Type B pancreatic cell (in vitro differentiated cells): ENCODE results near the gene CPOX. TPM values are rescaled to one million over a fixed set of nuclear protein-coding genes. Genes with fewer than 3 reads are reported as not detected.

Experiments used
- DNase-seq: peaks from one replicate; pipeline ENCODE4 v3.0.0; 2021; ENCODE audit warnings: mixed read lengths; ENCODE audit not compliant: unreplicated experiment; ENCODE audit errors: extremely low spot score
- H3K27ac Mint-ChIP-seq: 2 replicates; pipeline ENCODE4 v1.8.0; 2021; ENCODE audit warnings: mild to moderate bottlenecking, mixed read lengths
- H3K27me3 Mint-ChIP-seq: 2 replicates; pipeline ENCODE4 v1.8.0; 2021; ENCODE audit warnings: mixed read lengths
- H3K36me3 Mint-ChIP-seq: 2 replicates; pipeline ENCODE4 v1.8.0; 2021; ENCODE audit warnings: mixed read lengths
- H3K4me1 Mint-ChIP-seq: one replicate; pipeline ENCODE4 v1.8.0; 2021; ENCODE audit warnings: mixed read lengths; ENCODE audit not compliant: unreplicated experiment
- H3K4me3 Mint-ChIP-seq: 2 replicates; pipeline ENCODE4 v1.8.0; 2021; ENCODE audit warnings: mild to moderate bottlenecking, mixed read lengths
- H3K9me3 Mint-ChIP-seq: 2 replicates; pipeline ENCODE4 v1.8.0; 2021; ENCODE audit warnings: mixed read lengths
- CTCF ChIP-seq: fragments of 200-600 bp; sonication (generic); conservative IDR thresholded peaks from 2 replicates; pipeline ENCODE4 v1.5.0; 2021; ENCODE audit warnings: antibody characterized with exemption, mild to moderate bottlenecking
- total RNA-seq: library from RNA; stranded (reverse); gene quantifications from 2 replicates; pipeline ENCODE4 v1.2.1, GENCODE V29; 2021; ENCODE audit warnings: low replicate concordance

CPOX gene
- total RNA-seq, 1 donor from 2014 or later: 24.6 TPM

- Mint-ChIP-seq H3K4me3 (no peak overlapping the region), H3K27me3 (peaks cover 8% of the 10 kb centered on the region), H3K36me3 (no peaks in the 10 kb centered on the region), H3K27ac (no peak overlapping the region), H3K9me3 (no peaks in the 10 kb centered on the region), H3K4me1 (no peaks in the 10 kb centered on the region)
- no peak for TF ChIP-seq CTCF
- no peak for DNase-seq
Measured at GRCh38 chr3:98550833-98551232, 42.6 kb downstream of the CPOX start.

DNA sequence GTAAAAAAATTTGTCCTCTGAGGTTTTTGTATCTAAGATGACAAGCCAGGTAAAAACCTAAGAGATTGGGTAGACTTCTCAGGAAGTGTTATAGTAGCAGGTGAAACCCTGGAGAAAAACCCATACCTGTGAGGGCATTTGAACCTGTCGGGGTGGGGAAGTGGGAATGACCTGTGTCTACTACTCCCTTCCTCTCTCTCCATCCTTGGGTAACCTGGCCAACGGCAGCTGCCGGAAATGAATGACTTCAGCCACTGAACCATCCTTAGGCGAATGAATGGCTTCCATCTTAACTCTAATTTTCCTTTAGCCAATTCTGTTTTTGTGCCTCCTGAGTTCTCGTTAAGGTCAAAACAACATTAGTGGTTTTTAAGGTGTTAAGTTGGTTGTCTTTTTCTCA, 44.9 kb downstream of the CPOX start:
- no peak overlapping the region for H3K4me3 Mint-ChIP-seq
- no peak for TF ChIP-seq CTCF

DNA sequence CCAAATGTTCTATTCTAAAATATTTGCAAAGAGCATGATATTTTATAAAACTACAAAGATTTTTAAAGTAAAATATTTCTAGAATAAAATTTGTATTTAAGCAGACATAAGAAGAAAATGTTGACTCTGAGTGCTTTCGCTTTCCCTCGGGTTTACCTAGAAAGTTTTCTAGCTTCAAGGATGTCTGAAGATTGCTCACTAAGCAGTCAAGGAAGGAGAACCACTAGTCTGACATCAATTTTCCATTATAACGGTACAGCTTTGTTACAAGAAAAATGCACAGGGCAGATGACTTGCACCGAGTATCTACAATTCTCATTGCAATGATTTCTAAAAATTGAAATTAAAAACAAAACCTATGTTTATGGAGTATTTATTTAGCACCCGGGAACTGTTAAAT, 47.5 kb downstream of the CPOX start:
- no peak for TF ChIP-seq CTCF
- peaks cover 3% of the 10 kb centered on the region for H3K27me3 Mint-ChIP-seq
- H3K9me3 Mint-ChIP-seq: no peaks in the 10 kb centered on the region
- H3K4me3 Mint-ChIP-seq: no peak overlapping the region
- DNase-seq: no peak
- H3K36me3 Mint-ChIP-seq: no peaks in the 10 kb centered on the region
- no peak overlapping the region for H3K27ac Mint-ChIP-seq
- no peaks in the 10 kb centered on the region for H3K4me1 Mint-ChIP-seq

More for the DNA sequence above, 44.9 kb downstream of the CPOX start:
- Mint-ChIP-seq H3K4me1 (no peaks in the 10 kb centered on the region), H3K27me3 (peaks cover 8% of the 10 kb centered on the region), H3K27ac (no peak overlapping the region), H3K9me3 (no peaks in the 10 kb centered on the region), H3K36me3 (no peaks in the 10 kb centered on the region)
- no peak for DNase-seq

DNA sequence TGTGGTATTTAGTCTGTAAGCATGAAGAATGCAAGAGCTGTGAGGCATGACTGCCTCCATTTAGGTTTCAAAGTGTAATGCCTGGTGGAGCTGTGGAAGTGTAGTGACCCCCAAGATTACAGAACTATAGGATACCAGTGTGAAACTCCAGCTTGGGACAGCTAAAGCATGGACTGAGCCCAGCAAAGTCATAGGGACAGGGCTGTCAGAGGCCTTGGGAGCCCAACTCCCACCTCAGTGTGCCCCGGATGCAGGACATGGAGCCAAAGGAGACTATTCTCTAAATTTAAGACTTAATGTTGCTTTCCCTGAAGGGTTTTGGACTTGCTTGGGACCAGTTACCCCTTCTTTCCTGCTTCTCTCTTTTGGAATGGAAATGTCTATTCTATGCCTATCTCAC, 50.8 kb downstream of the CPOX start:
- Mint-ChIP-seq H3K36me3 (no peaks in the 10 kb centered on the region), H3K9me3 (no peaks in the 10 kb centered on the region), H3K27ac (no peak overlapping the region), H3K4me1 (no peaks in the 10 kb centered on the region), H3K27me3 (no peaks in the 10 kb centered on the region), H3K4me3 (no peak overlapping the region)
- TF ChIP-seq CTCF: no peak
- no peak for DNase-seq

DNA sequence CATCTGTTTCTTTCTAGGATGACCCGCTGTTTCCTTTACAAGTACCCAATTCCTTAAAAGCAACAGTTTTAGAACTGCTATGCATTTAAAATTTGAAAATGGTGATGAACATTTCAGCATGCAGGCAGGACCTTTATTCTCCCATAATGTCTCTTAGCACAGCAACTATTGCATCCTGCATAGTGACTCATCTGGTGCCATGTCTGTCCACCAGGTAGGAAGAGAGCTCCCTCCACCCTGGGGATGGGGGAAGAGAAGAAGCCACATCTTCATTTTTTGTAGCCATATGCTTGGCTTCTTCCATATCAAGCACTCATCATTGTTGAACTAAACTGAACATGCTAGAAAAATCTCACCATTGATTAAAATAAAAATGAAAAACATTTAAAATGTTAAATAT, 51.7 kb downstream of the CPOX start:
- Mint-ChIP-seq H3K27ac (no peak overlapping the region), H3K4me1 (no peaks in the 10 kb centered on the region), H3K27me3 (no peaks in the 10 kb centered on the region), H3K9me3 (no peaks in the 10 kb centered on the region), H3K36me3 (no peaks in the 10 kb centered on the region), H3K4me3 (no peak overlapping the region)
- DNase-seq: no peak
- no peak for TF ChIP-seq CTCF

DNA sequence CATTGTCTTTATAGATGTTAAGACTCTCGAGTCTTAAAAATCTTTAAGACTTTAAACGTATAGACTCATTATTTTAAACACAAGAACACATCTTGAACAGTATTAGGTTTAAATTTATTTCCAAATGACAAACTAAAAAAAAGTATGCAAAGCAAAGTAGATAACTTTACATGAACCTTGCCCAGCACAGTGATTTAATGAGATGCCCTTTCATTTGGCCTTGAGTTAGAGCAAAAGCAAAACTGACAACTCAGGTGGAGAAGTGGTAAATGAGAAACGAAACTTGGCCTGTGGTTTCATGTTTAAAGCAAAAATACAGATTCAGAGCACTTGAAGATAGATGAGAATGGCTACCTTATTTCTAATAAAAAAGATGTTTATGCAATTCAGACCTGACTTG, 53.1 kb downstream of the CPOX start:
- no peaks in the 10 kb centered on the region for H3K4me1 Mint-ChIP-seq
- H3K27ac Mint-ChIP-seq: no peak overlapping the region
- no peak for TF ChIP-seq CTCF
- H3K9me3 Mint-ChIP-seq: no peaks in the 10 kb centered on the region
- H3K36me3 Mint-ChIP-seq: no peaks in the 10 kb centered on the region
- no peaks in the 10 kb centered on the region for H3K27me3 Mint-ChIP-seq
- no peak for DNase-seq
- no peak overlapping the region for H3K4me3 Mint-ChIP-seq
